HL-60 (cell line): ENCODE results near the gene DNM3.

Experiments
- DNase-seq, 2 experiments: peaks; one replicate each; pipeline ENCODE4 v3.0.0-alpha.2; 2010 to 2020; ENCODE audit warnings: low read depth in 1 of 2, low spot score in 1 of 2
- H3K27ac ChIP-seq: fragments of 250-450 bp; sonication (Bioruptor Pico); replicated peaks from 2 replicates; pipeline ENCODE4 v1.5.1; 2020; ENCODE audit warnings: mild to moderate bottlenecking, moderate library complexity
- H3K27me3 ChIP-seq: fragments of 250-450 bp; sonication (Bioruptor Pico); 2 replicates; pipeline ENCODE4 v1.5.1; 2021; ENCODE audit warnings: mild to moderate bottlenecking, moderate library complexity; ENCODE audit not compliant: insufficient read depth, poor library complexity, severe bottlenecking
- H3K4me3 ChIP-seq: replicated peaks from 2 replicates; pipeline ENCODE4 v1.5.1; 2011; ENCODE audit warnings: mild to moderate bottlenecking, control low read depth, low read length; ENCODE audit not compliant: insufficient read depth
- GABPA ChIP-seq: IDR thresholded peaks from 2 replicates; pipeline ENCODE4 v1.6.1; 2012; ENCODE audit warnings: low read depth
- POLR2AphosphoS5 ChIP-seq: IDR thresholded peaks from 2 replicates; pipeline ENCODE4 v1.6.1; 2012; ENCODE audit warnings: low read depth
- REST ChIP-seq: IDR thresholded peaks from 2 replicates; pipeline ENCODE4 v1.6.1; 2012; ENCODE audit warnings: low read depth; ENCODE audit not compliant: insufficient replicate concordance
- SPI1 ChIP-seq: IDR thresholded peaks from 2 replicates; pipeline ENCODE4 v1.6.1; 2012; ENCODE audit warnings: low read depth, mild to moderate bottlenecking, borderline replicate concordance
- TF ChIP-seq, protein P1 (sequence below): IDR thresholded peaks from one replicate; pipeline ENCODE4 v1.5.1; 2011; ENCODE audit warnings: low read length, control low read depth, inconsistent platforms; ENCODE audit not compliant: insufficient read depth

The DNM3 gene

GRCh38 chr1:172278478-172278877 is 437.2 kb downstream of the DNM3 start:
- H3K4me3 ChIP-seq, result no peak overlapping the region
- DNase-seq, result no peak
- H3K27me3 ChIP-seq, result no peaks in the 10 kb centered on the region
- TF ChIP-seq, protein P1, sequence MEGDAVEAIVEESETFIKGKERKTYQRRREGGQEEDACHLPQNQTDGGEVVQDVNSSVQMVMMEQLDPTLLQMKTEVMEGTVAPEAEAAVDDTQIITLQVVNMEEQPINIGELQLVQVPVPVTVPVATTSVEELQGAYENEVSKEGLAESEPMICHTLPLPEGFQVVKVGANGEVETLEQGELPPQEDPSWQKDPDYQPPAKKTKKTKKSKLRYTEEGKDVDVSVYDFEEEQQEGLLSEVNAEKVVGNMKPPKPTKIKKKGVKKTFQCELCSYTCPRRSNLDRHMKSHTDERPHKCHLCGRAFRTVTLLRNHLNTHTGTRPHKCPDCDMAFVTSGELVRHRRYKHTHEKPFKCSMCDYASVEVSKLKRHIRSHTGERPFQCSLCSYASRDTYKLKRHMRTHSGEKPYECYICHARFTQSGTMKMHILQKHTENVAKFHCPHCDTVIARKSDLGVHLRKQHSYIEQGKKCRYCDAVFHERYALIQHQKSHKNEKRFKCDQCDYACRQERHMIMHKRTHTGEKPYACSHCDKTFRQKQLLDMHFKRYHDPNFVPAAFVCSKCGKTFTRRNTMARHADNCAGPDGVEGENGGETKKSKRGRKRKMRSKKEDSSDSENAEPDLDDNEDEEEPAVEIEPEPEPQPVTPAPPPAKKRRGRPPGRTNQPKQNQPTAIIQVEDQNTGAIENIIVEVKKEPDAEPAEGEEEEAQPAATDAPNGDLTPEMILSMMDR, result no peak
- TF ChIP-seq GABPA, result no peak
- TF ChIP-seq REST, result no peak
- TF ChIP-seq POLR2AphosphoS5, result no peak
- TF ChIP-seq SPI1, result no peak
- no peak overlapping the region for H3K27ac ChIP-seq

DNA sequence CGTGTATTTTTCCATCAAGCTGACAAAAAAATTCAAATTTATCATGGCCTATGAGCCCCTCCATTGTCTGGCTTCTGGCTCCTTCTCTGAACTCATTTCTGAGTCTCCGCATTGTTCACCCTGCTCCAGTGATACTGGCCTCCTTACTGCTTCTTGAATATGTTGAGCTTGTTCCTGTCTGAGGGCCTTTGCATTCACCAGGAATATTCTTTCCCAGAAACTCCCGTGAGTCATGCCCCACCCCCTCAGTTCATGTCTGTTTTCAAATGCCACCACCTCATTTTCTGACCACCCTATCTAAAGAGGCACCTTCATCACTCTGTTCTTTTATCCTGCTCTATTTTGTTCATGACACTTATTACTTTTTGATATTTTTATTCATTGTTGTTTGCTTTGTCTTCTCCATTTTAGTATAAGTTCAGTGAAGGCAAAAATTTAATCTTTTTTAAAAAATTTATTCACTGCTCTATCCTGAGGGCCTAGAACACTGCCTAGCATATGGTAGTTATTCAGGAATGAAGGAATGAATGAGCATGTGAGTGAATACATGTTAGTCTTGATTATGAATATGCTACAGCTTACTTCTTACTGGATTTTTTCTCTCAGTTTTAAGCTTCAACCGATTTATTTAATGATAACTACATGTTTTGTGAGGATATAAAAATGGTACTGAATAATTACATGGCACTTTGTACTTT is 438.8 kb downstream of the DNM3 start:
- DNase-seq, result no peak
- TF ChIP-seq POLR2AphosphoS5 (no peak), SPI1 (no peak), GABPA (no peak), REST (no peak)
- TF ChIP-seq, protein P1, result no peak
- Histone ChIP-seq H3K27me3 (no peaks in the 10 kb centered on the region), H3K27ac (no peak overlapping the region), H3K4me3 (no peak overlapping the region)

- TF ChIP-seq SPI1 (no peak), POLR2AphosphoS5 (no peak), REST (no peak), GABPA (no peak)
- TF ChIP-seq, protein P1, result no peak
- Histone ChIP-seq H3K27ac (no peak overlapping the region), H3K4me3 (no peak overlapping the region), H3K27me3 (no peaks in the 10 kb centered on the region)
- DNase-seq, result no peak
Observed at GRCh38 chr1:172283766-172284165, 442.5 kb downstream of the DNM3 start.
